A549 (cell line): Measurements from ENCODE around the gene LAMTOR4. TPM values are rescaled to one million over a fixed set of nuclear protein-coding genes. Genes with fewer than 3 reads are reported as not detected.

Experiments
- ATAC-seq, 2 experiments: fragments of 200-7000 bp in 1 of 2; fragments of >200 bp in 1 of 2; cut with Nextera tagmentation in 1 of 2; cut with Tn5 transposase in 1 of 2; 3 replicates each; pipeline versions ENCODE4 v1.8.0 to v1.9.1; 2018 to 2020; ENCODE audit warnings: mild to moderate bottlenecking in 1 of 2, moderate library complexity in 1 of 2
- CTCF ChIA-PET: fragments of 300-600 bp; sonication (Branson Sonifier 250); formaldehyde crosslinking; extraction: SDS; loops from one replicate; lab custom pipeline; 2021; ENCODE audit warnings: antibody characterized with exemption, inconsistent platforms; lab: Yijun Ruan, JAX
- POLR2A ChIA-PET: fragments of 350-600 bp; formaldehyde crosslinking; extraction: SDS; loops from one replicate; lab custom pipeline; 2021; ENCODE audit warnings: antibody characterized with exemption, inconsistent platforms; lab: Yijun Ruan, JAX
- DNase-seq, 2 experiments: peaks; one replicate each; pipeline versions ENCODE4 v3.0.0 to v3.0.0-alpha.2; 2011 to 2016; ENCODE audit warnings: low read depth in 1 of 2, low spot score in 1 of 2
- FAIRE-seq: peaks from 2 replicates; lab custom pipeline; 2011; peaks lifted over from hg19 to GRCh38; lab: Jason Lieb, UNC
- H3K27ac ChIP-seq, 2 experiments: fragments of >200 bp; sonication (Bioruptor Twin); formaldehyde crosslinking; 3 replicates each; pipeline ENCODE4 v1.5.1; 2016 to 2017
- H3K4me1 ChIP-seq: fragments of >200 bp; sonication (Bioruptor Twin); formaldehyde crosslinking; 3 replicates; pipeline ENCODE4 v1.6.1; 2016
- H3K4me2 ChIP-seq: fragments of >200 bp; sonication (Bioruptor Twin); formaldehyde crosslinking; 3 replicates; pipeline ENCODE4 v1.6.1; 2016
- H3K4me3 ChIP-seq: fragments of >200 bp; sonication (Bioruptor Twin); formaldehyde crosslinking; 3 replicates; pipeline ENCODE4 v1.5.1; 2016
- H3K9me3 ChIP-seq: fragments of >200 bp; sonication (Bioruptor Twin); formaldehyde crosslinking; 3 replicates; pipeline ENCODE4 v1.6.1; 2016
- CBX2 ChIP-seq: fragments of 200-600 bp; sonication (generic); IDR thresholded peaks from 2 replicates; pipeline ENCODE4 v1.6.1; 2016; ENCODE audit warnings: low read depth, mild to moderate bottlenecking, borderline replicate concordance
- CEBPB ChIP-seq, 2 experiments: fragments of >200 bp in 1 of 2; sonication (Bioruptor Twin) in 1 of 2; formaldehyde crosslinking in 1 of 2; IDR thresholded peaks; 2 replicates each; pipeline ENCODE4 v1.6.1; 2012 to 2016
- CHD4 ChIP-seq: fragments of 200-600 bp; sonication (generic); IDR thresholded peaks from 2 replicates; pipeline ENCODE4 v1.6.1; 2016; ENCODE audit warnings: antibody characterized with exemption, mild to moderate bottlenecking, borderline replicate concordance
- CTCF ChIP-seq: fragments of >200 bp; sonication (Bioruptor Twin); formaldehyde crosslinking; IDR thresholded peaks from 3 replicates; pipeline ENCODE4 v1.5.1; 2016
- E2F6 ChIP-seq: IDR thresholded peaks from 2 replicates; pipeline ENCODE4 v1.6.1; 2012; ENCODE audit warnings: low read depth, borderline replicate concordance
- EHMT2 ChIP-seq: fragments of 200-600 bp; sonication (generic); IDR thresholded peaks from 2 replicates; pipeline ENCODE4 v1.6.1; 2016; ENCODE audit warnings: antibody characterized with exemption, low read depth, mild to moderate bottlenecking, moderate library complexity
- EP300 ChIP-seq, 2 experiments: fragments of >200 bp; sonication (Bioruptor Twin); formaldehyde crosslinking; IDR thresholded peaks; 2 replicates in 1 of 2; 3 replicates in 1 of 2; pipeline ENCODE4 v1.6.1; 2016 to 2017
- ESRRA ChIP-seq: fragments of 150-350 bp; IDR thresholded peaks from 2 replicates; pipeline ENCODE4 v1.6.1; 2014; ENCODE audit warnings: mild to moderate bottlenecking, low read length, borderline replicate concordance
- FOSL2 ChIP-seq, 2 experiments: fragments of 450-650 bp in 1 of 2; fragments of >200 bp in 1 of 2; sonication (Bioruptor Twin) in 1 of 2; formaldehyde crosslinking; IDR thresholded peaks; 2 replicates each; pipeline versions ENCODE4 v1.5.0 to v1.6.1; 2016 to 2020; ENCODE audit warnings: mild to moderate bottlenecking in 1 of 2, moderate library complexity in 1 of 2
- HMGXB4 ChIP-seq: fragments of 250-450 bp; sonication (Bioruptor Pico); IDR thresholded peaks from 2 replicates; pipeline ENCODE4 v1.5.0; 2021; ENCODE audit warnings: mild to moderate bottlenecking, moderate library complexity, borderline replicate concordance
- JUNB ChIP-seq: fragments of >200 bp; sonication (Bioruptor Twin); formaldehyde crosslinking; IDR thresholded peaks from 2 replicates; pipeline ENCODE4 v1.6.1; 2016
- MAZ ChIP-seq: fragments of 150-350 bp; IDR thresholded peaks from 2 replicates; pipeline ENCODE4 v1.6.1; 2014; ENCODE audit warnings: antibody characterized with exemption, low read depth, low read length, borderline replicate concordance
- NFE2L2 ChIP-seq: fragments of 150-350 bp; conservative IDR thresholded peaks from 2 replicates; pipeline ENCODE4 v1.6.1; 2014; ENCODE audit warnings: low read length
- NPAS2 ChIP-seq: fragments of 250-450 bp; sonication (Bioruptor Pico); IDR thresholded peaks from 2 replicates; pipeline ENCODE4 v1.8.0; 2022; ENCODE audit warnings: mild to moderate bottlenecking, moderate library complexity, borderline replicate concordance
- RCOR1 ChIP-seq: fragments of 150-350 bp; IDR thresholded peaks from 2 replicates; pipeline ENCODE4 v1.6.1; 2014; ENCODE audit warnings: antibody characterized with exemption, low read length, low read depth
- TP53 ChIP-seq: fragments of 250-450 bp; sonication (Bioruptor Pico); IDR thresholded peaks from 2 replicates; pipeline ENCODE4 v1.5.0; 2021; ENCODE audit warnings: mild to moderate bottlenecking, moderate library complexity
- WGBS: methylation state at CpG from one replicate; pipeline ENCODE4 v1.1.6; 2017; ENCODE audit errors: missing lambda C conversion rate; 5-methylcytosine and 5-hydroxymethylcytosine counted together
- polyA plus RNA-seq, 4 experiments: library from polyadenylated mRNA; depleted of rRNA in 3 of 4; stranded (reverse); fragments of >200 nt; fragmentation: RNase III in 1 of 4; extraction: RNeasy Plus Mini Kit Qiagen cat#74134 plus additional on column Dnase treatment in 1 of 4; gene quantifications; 2 replicates in 3 of 4; 3 replicates in 1 of 4; pipeline ENCODE4 v1.2.3, GENCODE V29; 2011 to 2017
- TF ChIP-seq, protein P1 (sequence below): fragments of 150-350 bp; IDR thresholded peaks from 2 replicates; pipeline ENCODE4 v1.6.1; 2014; ENCODE audit warnings: low read depth, mild to moderate bottlenecking, low read length

Gene LAMTOR4
- polyA plus RNA-seq, 2 of the 4 experiments (the other 2 are of a cell fraction), result 123 to 177 TPM

- Histone ChIP-seq H3K4me1 (peaks cover 29% of the 10 kb centered on the region), H3K4me3 (no peak overlapping the region), H3K4me2 (no peak overlapping the region), H3K9me3 (no peaks in the 10 kb centered on the region)
- CTCF ChIA-PET, result interaction anchor here (1.5 to 5.6 kb wide), 2 partner anchors 8 to 9 kb away, joined by 4 to 46 read pairs; no protein-coding TSS in a partner anchor
- no peak for FAIRE-seq
- no peak for ATAC-seq
- POLR2A ChIA-PET, result interaction anchor here (1.4 to 1.8 kb wide), 2 partner anchors 21 to 307 kb away, joined by 4 to 6 read pairs; partner anchors contain the start of genes AP4M1, MCM7 and MEPCE
- 85% methylated on average over 13 of the region's 13 CpGs for WGBS
- TF ChIP-seq CEBPB (IDR thresholded peaks at IDR 0.05), result no peak
- no peak for TF ChIP-seq HMGXB4
- no peak for TF ChIP-seq CTCF
- no peak for TF ChIP-seq RCOR1
- TF ChIP-seq CHD4, result no peak
- TF ChIP-seq, protein P1, sequence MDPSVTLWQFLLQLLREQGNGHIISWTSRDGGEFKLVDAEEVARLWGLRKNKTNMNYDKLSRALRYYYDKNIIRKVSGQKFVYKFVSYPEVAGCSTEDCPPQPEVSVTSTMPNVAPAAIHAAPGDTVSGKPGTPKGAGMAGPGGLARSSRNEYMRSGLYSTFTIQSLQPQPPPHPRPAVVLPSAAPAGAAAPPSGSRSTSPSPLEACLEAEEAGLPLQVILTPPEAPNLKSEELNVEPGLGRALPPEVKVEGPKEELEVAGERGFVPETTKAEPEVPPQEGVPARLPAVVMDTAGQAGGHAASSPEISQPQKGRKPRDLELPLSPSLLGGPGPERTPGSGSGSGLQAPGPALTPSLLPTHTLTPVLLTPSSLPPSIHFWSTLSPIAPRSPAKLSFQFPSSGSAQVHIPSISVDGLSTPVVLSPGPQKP, result no peak
- no peak for TF ChIP-seq EHMT2
- TF ChIP-seq E2F6, result no peak
- TF ChIP-seq, all 56 proteins: peak for 0
- H3K27ac ChIP-seq, result no peak overlapping the region
- no peak for DNase-seq
Observed at GRCh38 chr7:100122067-100122466, 26.7 kb upstream of the LAMTOR4 start.

DNA sequence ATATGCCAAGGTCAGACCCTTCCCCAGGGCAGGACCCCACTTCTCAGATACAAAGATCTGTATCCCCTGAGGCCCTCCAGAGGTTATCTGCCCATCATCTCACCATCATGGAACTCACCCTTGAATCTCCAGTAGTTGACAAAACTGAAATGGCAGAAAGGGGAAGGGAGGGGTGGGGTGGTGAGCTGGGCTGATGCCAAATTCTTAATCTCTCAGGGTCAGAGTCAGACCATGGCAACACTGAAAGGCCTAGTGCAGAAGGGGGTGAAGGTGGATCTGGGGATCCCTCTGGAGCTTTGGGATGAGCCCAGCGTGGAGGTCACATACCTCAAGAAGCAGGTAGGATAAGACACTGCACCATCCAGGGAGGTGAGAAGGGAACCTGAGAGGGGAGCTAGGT, 26.1 kb upstream of the LAMTOR4 start:
- Histone ChIP-seq H3K27ac (no peak overlapping the region), H3K4me1 (peaks cover 29% of the 10 kb centered on the region), H3K9me3 (no peaks in the 10 kb centered on the region), H3K4me3 (no peak overlapping the region), H3K4me2 (no peak overlapping the region)
- ChIA-PET CTCF (interaction anchor here (1.5 to 5.6 kb wide), 2 partner anchors 9 kb away, joined by 4 to 46 read pairs; no protein-coding TSS in a partner anchor), POLR2A (interaction anchor here (1.4 kb wide), 1 partner anchor 21 kb away, joined by 6 read pairs; the partner anchor contains the start of genes AP4M1 and MCM7)
- no peak for FAIRE-seq
- WGBS, result 91% methylated on average over 1 of the region's 1 CpG
- no peak for TF ChIP-seq NFE2L2
- TF ChIP-seq FOSL2 (IDR thresholded peaks at IDR 0.05), result no peak
- no peak for TF ChIP-seq FOSL2 (CRISPR knock-in tag; IDR thresholded peaks at IDR 0.05)
- DNase-seq, result no peak
- no peak for ATAC-seq

DNA sequence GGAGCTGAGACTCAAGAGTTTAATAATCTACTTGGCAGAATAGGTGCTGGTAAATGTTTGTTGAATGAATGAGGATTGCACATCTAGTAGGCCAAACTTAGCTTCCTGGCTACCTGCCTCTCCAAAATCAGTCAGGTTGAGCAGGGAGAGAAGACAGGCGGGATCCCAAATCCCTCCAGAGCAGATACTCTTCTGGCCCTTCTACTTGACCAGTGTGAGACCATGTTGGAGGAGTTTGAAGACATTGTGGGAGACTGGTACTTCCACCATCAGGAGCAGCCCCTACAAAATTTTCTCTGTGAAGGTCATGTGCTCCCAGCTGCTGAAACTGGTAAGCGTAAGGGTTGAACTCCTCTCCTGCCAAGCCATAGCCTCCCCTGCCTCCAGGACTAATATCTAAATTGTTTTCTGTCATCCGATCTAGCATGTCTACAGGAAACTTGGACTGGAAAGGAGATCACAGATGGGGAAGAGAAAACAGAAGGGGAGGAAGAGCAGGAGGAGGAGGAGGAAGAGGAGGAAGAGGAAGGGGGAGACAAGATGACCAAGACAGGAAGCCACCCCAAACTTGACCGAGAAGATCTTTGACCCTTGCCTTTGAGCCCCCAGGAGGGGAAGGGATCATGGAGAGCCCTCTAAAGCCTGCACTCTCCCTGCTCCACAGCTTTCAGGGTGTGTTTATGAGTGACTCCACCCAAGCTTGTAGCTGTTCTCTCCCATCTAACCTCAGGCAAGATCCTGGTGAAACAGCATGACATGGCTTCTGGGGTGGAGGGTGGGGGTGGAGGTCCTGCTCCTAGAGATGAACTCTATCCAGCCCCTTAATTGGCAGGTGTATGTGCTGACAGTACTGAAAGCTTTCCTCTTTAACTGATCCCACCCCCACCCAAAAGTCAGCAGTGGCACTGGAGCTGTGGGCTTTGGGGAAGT, 24.2 kb upstream of the LAMTOR4 start:
- 89% methylated on average over 4 of the region's 4 CpGs for WGBS
- TF ChIP-seq JUNB, result no peak
- no peak for TF ChIP-seq NPAS2
- TF ChIP-seq MAZ, result no peak
- no peak for TF ChIP-seq EP300 (IDR thresholded peaks at IDR 0.05)
- TF ChIP-seq ESRRA, result no peak
- TF ChIP-seq TP53, result no peak
- no peak for TF ChIP-seq CBX2
- TF ChIP-seq E2F6, result no peak
- peak overlapping the region; percentile 62; the same call in 2 of the 3 replicates for H3K4me2 ChIP-seq
- 0 out of 6 replicates have a peak overlapping the region, but pooled peaks of 1 of the 2 experiments have one; percentile 8 for H3K27ac ChIP-seq
- CTCF ChIA-PET, result interaction anchor here (0.6 to 5.6 kb wide), 8 partner anchors 7 to 283 kb away, joined by 3 to 46 read pairs (median 4); no protein-coding TSS in a partner anchor
- peaks cover 31% of the 10 kb centered on the region for H3K4me1 ChIP-seq
- no peak for DNase-seq
- H3K9me3 ChIP-seq, result no peaks in the 10 kb centered on the region
- ATAC-seq, result no peak
- POLR2A ChIA-PET, result interaction anchor here (0.8 to 1.5 kb wide), 3 partner anchors 23 to 304 kb away, joined by 3 to 10 read pairs (median 3); partner anchors contain the start of genes AP4M1, LAMTOR4, MCM7 and ZCWPW1
- H3K4me3 ChIP-seq, result no peak overlapping the region
- no peak for FAIRE-seq
